Left lobe of liver (tissue), 2 donors: ENCODE data around the gene AKAP9. TPM values are rescaled to one million over a fixed set of nuclear protein-coding genes. Genes with fewer than 3 reads are reported as not detected.
"Not testable (repeated sequence)": the region's sequence is repeated elsewhere in the genome, so short reads cannot be mapped to it uniquely, and the experiment has no call there.

Source experiments
- ATAC-seq: fragments of 200-7000 bp; cut with Tn5 transposase; one replicate; pipeline ENCODE4 v1.9.1; 2020; ENCODE audit warnings: mild to moderate bottlenecking, moderate library complexity
- DNase-seq: peaks from one replicate; pipeline ENCODE4 v3.0.0-alpha.2; 2020; ENCODE audit warnings: low spot score
- total RNA-seq: library from RNA; stranded (reverse); gene quantifications from one replicate; pipeline ENCODE4 v1.2.1, GENCODE V29; 2021
- donor health status: DM: no; HTN: no; CAD: no; lungs with moderate emphysema.
- donor health status: DM: no; HTN: yes; CAD: no.

Gene AKAP9
- 43.9 TPM for total RNA-seq

DNA sequence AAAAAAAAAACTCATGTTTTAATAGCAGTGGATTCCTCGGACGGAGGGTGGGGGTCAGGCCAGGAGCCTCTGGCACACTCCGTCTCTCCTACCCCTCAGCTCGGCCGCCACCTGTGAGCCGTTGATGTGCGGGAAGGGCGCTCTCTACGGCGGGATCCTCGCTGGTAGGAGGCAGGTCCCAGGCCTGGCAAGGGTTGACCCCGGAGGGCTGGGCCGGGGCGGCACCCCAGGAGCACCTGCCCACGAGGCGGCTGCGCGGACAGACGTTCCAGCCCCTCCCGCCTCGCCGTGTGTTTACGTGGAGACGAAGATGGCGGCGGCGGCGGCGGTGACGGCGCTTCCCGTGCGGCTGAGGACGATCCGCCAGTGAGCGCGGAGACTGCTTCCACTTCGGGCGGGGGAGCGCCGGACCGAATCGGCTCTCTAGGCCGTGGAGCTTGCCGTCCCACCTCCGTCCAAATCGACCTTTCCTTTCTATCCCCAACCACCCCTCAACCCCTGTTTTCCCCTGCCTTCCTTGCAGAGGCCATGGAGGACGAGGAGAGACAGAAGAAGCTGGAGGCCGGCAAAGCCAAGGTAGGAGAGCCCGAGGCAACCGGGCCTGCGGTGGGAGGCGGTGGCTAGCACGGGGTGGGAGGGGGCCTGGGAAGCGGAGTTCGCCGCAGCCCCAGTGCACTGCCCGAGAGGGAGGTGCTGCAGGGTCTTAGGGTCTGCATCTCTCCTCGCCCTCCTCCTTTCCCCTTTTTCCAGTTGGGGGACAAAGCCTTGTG, at the start of gene AKAP9:
AKAP9 (plus strand) TSS at position 291 of the 770 bp plus-strand sequence; CDS start at position 529, 238 bp downstream.
- DNase-seq, result peak; percentile 95
- peak; percentile 98 for ATAC-seq

DNA sequence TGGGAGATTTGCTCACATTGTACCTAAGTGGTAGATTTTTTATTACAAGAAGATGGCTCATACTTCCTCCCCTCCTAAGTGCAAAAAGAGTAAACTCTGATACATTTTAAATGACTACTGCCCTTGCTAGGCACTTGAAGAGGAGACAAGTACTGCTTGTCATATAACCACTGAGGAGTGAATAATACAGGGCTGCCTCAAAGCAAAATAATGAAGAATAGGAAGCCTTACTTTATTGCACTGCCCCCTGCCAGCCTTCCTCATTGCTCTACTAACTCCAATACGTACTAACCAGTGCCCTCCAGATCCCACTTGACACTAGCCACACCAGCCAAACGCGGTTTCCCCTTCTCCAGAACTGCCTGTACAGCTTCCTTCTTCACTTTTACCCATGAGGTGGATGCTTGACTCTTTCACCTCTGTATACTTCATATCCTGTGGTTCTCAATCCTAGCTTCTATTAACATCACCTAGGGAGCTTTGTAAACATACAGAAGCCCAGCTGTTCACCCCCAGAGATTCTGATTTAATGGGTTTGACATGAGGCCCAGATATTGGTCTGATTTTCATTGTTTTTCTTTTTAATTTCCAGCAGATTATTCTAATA, 48.5 kb upstream of the AKAP9 start:
- DNase-seq (no peak), ATAC-seq (no peak)

DNA sequence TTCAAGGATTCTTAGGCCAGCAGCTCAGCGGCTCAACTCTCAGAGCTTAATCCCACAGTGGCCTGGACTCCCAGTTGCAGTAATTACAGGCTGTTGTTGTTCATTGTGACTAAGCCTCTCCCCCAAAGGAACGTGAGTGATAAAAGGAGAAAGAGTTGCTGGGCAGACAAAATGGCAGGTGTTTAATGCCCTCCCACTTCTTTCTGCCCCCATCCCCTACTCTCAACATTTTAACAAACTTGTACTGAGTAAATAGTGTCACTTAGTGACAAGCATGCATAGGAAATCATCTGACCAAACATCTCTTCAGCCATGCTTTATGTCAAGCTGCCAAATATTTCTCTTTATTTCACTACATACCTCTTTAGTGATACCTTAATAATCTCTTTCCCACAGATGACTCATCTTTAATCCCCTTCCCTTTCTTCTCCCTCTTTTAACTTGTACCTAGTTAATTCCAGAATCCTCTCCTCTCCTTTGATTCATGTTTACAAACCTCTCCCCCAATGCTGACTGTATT, 47.8 kb upstream of the AKAP9 start:
- ATAC-seq (no peak), DNase-seq (no peak)

- ATAC-seq, DNase-seq: not testable (repeated sequence)
These were observed 47.0 kb upstream of the AKAP9 start for GRCh38 chr7:91893699-91894098.

DNA sequence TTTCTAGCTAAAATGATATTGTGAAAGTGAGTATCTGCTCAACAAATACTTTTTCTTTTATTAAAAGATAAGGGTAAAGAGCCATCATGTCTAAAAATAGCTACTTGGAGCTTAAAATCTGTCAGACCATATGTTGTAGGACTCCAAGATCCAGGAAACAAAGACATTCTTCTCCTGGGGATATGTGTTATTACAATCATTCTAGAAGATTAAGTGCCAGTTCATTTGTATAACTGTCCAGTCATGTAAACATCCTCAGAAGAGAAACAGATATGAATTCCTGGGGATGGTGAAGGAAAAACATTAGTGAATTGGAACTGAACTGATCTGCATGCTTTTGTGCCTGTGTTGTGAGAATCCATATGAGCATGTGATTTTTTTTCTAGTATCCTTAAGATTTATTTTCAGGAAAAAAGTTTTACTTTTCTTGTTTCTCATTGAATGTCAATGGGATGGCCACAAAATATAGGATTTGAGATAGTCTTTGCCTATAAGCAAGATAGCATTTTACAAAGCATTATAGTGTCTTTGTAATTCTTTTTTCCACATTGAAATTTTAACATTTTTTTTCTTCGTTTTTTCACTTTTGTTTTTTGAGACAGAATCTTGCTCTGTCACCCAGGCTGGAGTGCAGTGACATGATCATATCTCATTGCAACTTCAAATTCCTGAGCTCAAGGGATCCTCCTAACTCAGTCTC, 45.7 kb upstream of the AKAP9 start:
- DNase-seq, result no peak
- ATAC-seq, result no peak

GRCh38 chr7:91898240-91898992, 42.2 kb upstream of the AKAP9 start:
- no peak for DNase-seq
- ATAC-seq, result no peak

GRCh38 chr7:91899563-91899962, 41.1 kb upstream of the AKAP9 start:
- no peak for ATAC-seq
- no peak for DNase-seq

- DNase-seq (no peak), ATAC-seq (no peak)
These were observed 30.5 kb upstream of the AKAP9 start for GRCh38 chr7:91910171-91910570.

GRCh38 chr7:91911121-91911520, 29.5 kb upstream of the AKAP9 start:
- ATAC-seq (no peak), DNase-seq (no peak)

DNA sequence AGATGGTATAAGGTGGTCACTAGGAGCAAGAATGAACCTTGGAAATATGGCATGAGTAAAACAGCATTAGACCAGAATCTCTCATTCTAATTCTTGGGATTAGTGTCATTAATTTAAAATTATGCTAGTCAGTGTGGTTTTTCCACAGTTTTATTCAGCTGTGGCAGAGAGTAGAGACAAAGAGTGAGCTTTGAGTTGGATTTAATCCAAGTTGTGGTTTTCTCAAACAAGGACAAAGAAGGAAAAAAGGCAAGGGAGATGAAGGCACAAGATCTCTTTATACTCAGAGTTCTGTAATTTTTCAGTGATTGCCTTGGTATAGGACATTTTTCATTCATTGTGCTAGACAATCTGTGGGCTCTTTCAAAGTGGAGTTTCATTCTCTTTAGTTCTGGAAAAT, 28.2 kb upstream of the AKAP9 start:
- ATAC-seq (no peak), DNase-seq (no peak)

- DNase-seq (no peak), ATAC-seq (no peak)
These were observed 27.1 kb upstream of the AKAP9 start for GRCh38 chr7:91913612-91914011.

DNA sequence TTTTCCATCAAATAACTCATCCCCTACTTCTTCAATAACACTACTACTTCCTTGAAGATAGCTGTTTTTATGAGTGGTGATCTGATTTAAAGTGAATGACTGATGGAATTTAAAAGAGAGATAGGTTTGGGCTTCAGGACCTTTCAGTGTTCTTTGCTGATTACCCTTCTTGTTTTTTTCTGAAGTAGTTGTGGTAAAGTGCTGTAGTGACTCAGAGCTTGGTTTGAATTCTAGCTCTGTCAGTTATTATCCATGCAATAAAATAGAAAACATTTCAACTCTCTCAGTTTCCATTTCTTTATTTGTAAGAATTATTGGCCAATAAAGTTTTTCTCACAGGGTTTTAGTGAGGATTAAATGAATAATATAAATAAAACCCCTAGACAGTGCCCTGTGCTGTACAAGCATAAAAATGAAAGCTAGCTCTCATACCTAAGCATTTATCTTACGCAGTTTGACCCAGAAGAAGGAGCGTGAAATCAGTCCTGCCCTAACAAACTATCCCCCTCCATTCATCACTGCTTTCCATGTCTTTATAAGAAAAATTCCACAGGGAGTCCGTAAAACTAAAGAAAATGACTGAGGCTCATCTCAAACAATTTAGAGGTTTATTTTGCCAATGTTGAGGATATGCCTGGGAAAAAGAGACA, 25.1 kb upstream of the AKAP9 start:
- DNase-seq, result no peak
- no peak for ATAC-seq

DNA sequence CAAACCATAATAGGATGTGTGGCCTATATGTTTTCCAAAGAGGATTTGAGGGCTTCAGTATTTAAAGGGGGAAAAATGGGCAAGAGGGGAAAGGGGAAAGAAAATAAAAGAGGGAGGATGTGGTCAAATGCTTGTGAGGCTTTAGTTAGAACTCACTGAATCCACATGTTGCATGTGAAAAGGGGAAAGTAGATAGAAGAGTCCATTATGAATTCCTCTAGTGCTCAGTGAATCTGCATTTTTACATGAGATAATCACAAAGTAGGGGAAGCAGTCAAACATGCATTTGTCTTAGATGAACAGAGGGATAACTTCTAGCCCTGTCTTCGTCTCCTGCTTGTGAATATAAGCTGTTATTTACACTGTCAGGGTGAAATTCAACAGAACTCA, 24.6 kb upstream of the AKAP9 start:
- DNase-seq (no peak), ATAC-seq (no peak)

DNA sequence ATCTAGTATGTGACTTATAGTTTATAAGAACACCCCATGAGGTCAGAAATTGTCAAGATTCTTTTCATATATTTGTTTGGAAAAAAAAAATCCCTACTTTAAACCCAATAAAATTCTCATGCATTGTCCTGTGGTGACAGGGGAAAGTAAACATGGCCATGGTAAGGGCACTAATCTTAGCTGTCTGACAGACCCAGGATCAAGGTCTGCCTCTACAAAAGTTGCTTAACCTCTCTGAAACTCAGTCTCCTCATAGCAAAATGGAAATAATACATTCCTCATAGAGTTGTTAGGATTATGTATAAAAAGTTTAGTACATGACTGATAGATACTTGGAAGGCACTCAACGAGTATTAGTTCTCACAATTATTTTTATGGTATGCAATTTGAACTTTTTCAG, 22.3 kb upstream of the AKAP9 start:
- DNase-seq (no peak), ATAC-seq (no peak)

- ATAC-seq, result no peak
- DNase-seq, result no peak
These were observed 17.8 kb upstream of the AKAP9 start for GRCh38 chr7:91922857-91923256.

DNA sequence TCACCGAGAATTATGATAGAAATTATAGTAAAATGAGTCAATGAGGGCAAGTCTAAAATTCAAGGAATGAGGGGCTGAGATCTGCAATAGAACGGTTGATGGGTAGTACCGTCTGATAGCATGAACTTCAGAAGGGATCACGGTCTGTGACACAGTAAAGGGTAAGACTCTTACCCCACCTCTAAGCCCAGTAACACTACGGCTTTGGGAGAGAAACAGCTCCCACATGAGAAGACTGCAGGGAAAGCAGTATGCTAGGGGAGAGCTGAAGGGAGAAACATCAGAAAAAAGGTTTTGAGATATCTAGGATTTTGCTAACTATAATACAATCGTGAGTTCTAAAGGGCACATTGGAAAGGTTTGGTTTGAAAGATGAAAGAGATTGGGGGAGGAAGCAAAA, 12.8 kb upstream of the AKAP9 start:
- ATAC-seq (no peak), DNase-seq (no peak)

DNA sequence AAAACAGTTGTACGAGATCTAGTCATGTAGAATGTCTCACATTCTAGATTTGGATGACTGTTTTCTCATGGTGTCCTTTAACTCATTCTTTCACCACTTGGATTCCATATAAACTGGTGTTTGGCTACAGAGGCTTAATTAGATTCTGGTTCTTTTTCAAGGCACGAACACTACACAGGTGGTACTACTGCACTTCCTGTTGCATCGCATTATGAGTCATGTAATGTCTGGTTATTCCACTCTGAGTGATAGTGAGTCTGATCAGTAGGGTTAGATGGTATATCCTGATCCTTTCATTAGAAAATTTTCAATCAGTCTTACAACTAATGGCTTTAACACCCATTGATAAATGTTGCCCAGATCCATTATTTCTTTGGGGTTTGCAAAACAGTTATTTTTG, 11.2 kb upstream of the AKAP9 start:
- DNase-seq (no peak), ATAC-seq (no peak)

- ATAC-seq (peak; percentile 50), DNase-seq (no peak)
These were observed 491 bp upstream of the AKAP9 start for GRCh38 chr7:91940171-91940570.

DNA sequence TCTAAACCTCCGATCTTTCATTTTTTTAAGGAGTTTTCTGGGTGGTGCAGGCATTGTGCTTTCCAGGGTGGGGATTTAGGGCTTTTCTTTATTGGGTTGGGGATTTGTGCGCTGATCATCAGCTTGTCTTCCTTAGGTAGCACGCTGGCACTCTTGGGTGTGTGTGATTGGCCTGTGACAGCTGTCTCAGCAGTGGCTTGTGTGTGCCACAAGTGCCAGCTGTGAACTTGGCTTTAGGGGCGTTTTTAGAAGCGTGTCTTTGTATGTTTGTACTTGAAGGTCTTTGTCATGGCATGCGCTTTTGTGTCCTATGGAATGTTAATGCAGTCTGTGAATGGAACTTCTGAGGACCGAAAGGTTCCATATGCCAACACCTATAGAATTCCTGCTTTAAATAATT, 788 bp downstream of the AKAP9 start:
- peak; percentile 42 for ATAC-seq
- no peak for DNase-seq

DNA sequence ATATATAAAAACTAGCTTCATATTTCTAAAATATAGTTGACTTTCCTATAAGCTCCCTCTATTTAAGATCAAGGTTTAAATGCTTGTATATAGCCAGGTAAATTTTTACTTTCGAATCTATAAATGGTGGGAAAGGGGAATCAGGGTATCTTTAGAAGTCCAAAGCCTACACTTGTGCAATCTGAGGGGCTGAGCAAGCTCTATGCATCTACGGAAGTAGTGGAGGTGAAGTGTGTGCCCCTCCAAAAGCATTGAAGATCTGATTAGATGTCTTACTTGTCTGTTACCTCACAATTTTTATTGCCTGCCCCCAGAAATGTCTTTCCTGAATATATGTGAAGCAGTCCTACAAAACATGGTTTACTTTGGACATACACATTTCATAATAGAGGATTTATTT, 1.6 kb downstream of the AKAP9 start:
- DNase-seq (no peak), ATAC-seq (no peak)

GRCh38 chr7:91944970-91945369, 4.3 kb downstream of the AKAP9 start:
- ATAC-seq, DNase-seq: not testable (repeated sequence)
